ES-I3 (cell line): Measurements from ENCODE around the gene SDR42E2.
"Not testable (repeated sequence)": the region's sequence is repeated elsewhere in the genome, so short reads cannot be mapped to it uniquely, and the experiment has no call there.

Experiments used
- H3K36me3 ChIP-seq: 2 replicates; pipeline ENCODE4 v1.6.1; 2013; ENCODE audit warnings: mild to moderate bottlenecking, low read length, control low read depth, moderate library complexity; ENCODE audit not compliant: insufficient read depth
- H3K4me1 ChIP-seq: 2 replicates; pipeline ENCODE4 v1.6.1; 2013; ENCODE audit warnings: mild to moderate bottlenecking, control low read depth, low read length; ENCODE audit not compliant: insufficient read depth
- H3K9ac ChIP-seq: 2 replicates; pipeline ENCODE4 v1.6.1; 2013; ENCODE audit warnings: low read depth, mild to moderate bottlenecking, low read length, moderate library complexity
- H3K9me3 ChIP-seq: 2 replicates; pipeline ENCODE4 v1.6.1; 2013; ENCODE audit warnings: mild to moderate bottlenecking, low read length, moderate library complexity; ENCODE audit not compliant: control insufficient read depth, insufficient read depth

SDR42E2 gene

DNA sequence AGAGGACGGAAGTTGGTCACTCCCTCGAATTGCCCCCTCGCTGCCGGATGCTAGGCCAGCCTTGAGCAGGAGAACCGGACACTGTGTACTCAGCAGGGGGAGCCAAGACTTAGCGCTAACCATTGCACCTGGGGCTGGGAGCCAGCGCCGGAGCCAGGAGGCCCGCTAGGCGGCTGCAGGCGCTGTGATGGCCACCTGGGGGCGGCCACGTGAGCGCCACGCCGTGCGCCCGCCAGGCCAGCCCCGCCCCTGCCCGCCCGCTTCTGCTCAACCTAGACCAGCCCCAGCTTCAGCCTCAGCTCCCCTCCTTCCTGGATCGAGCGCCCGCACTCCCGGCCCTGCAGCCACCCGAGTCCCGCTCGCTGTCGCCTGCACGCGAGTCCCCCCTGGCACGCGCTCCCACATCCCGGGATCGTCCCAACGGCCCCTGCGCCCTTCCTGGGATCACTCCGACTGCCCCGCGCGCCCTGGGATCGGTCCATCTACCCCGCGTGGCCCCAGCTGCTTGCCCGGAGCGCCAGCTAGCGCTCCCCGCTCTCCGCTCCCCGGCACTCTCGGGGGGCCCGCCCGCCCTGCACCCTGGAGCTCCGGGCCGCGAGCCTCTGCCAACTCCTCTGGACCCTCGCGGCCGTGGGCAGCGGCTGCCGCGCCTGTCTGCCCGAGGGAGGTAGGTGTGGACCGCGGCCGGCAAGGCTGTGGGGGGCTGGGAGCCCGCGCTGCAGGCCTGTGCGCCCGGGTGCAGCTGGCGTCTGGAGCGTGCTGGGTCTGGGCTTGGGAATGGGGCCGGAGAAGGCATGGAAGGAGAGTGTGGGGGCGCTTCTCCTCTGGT, 43.9 kb downstream of the SDR42E2 start, which contains the start of gene EEF2K:
EEF2K (plus strand) TSS at position 266 of the 829 bp plus-strand sequence. CDS start 19,452 bp downstream, outside the sequence.
- peak within 1 kb of the TSS; percentile 82 for H3K9ac ChIP-seq

GRCh38 chr16:22206842-22207714, 44.8 kb downstream of the SDR42E2 start:
- Histone ChIP-seq H3K4me1 (peaks cover 10% of the 10 kb centered on the region; the same call in 1 of the 2 replicates), H3K9me3 (no peaks in the 10 kb centered on the region), H3K36me3 (no peaks in the 10 kb centered on the region)

More for the DNA sequence above, 43.9 kb downstream of the SDR42E2 start, which contains the start of gene EEF2K:
- no peaks in the 10 kb centered on the region for H3K9me3 ChIP-seq
- H3K4me1 ChIP-seq: peaks cover 10% of the 10 kb centered on the region; the same call in 1 of the 2 replicates
- H3K36me3 ChIP-seq: no peaks in the 10 kb centered on the region

GRCh38 chr16:22207715-22208360, 45.5 kb downstream of the SDR42E2 start:
- peaks cover 10% of the 10 kb centered on the region; the same call in 1 of the 2 replicates for H3K4me1 ChIP-seq
- H3K9me3 ChIP-seq: no peaks in the 10 kb centered on the region
- H3K9ac ChIP-seq: peak overlapping the region; percentile 82; the same call in 1 of the 2 replicates
- H3K36me3 ChIP-seq: no peaks in the 10 kb centered on the region

More at GRCh38 chr16:22206842-22207714, 44.8 kb downstream of the SDR42E2 start:
- peak overlapping the region; percentile 82 for H3K9ac ChIP-seq

DNA sequence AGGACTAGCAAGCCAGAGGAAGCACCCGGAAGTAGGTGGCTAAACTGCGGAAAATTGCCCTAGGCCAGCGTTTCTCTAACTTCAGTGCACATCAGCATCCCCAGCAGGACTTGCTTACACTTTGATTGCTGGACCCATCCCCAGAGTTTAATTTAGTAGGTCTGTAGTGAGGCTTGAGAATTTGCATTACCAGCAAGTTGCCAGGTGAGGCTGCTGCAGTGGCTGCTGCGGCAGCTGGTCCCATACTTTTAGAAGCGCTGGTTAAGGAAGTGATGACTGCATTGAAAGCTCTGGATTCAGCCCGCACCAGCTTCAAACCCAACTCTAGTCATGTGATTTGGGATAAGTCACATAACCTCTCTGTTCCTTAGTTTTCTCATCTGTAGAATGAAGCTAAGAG, 48.0 kb downstream of the SDR42E2 start:
- H3K36me3 ChIP-seq: no peaks in the 10 kb centered on the region

DNA sequence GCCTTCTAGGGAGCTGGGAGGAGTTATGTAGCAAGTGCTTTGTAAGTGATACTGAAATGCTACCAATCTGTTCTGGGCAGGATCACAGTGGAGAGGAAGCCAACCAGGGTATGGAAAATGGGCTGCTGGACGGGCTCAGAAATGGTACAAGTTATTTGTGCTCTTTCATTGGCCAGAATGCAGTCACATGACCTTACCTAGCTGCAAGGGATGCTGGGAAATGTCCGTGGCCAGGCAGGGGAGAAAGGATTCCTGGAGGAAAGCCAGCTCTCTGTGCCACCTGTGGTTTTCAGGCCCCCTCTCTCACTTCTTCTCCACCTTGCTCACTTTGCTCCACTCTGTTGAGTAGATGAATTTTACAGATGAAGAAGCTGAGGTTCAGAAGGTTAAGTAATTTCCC, 48.5 kb downstream of the SDR42E2 start:
- Histone ChIP-seq H3K36me3 (no peaks in the 10 kb centered on the region), H3K4me1 (peaks cover 7% of the 10 kb centered on the region; the same call in 1 of the 2 replicates), H3K9ac (no peak overlapping the region), H3K9me3 (no peaks in the 10 kb centered on the region)

More for the DNA sequence above, 48.0 kb downstream of the SDR42E2 start:
- H3K4me1 ChIP-seq: peaks cover 7% of the 10 kb centered on the region; the same call in 1 of the 2 replicates
- H3K9me3 ChIP-seq: no peaks in the 10 kb centered on the region
- H3K9ac ChIP-seq: no peak overlapping the region

DNA sequence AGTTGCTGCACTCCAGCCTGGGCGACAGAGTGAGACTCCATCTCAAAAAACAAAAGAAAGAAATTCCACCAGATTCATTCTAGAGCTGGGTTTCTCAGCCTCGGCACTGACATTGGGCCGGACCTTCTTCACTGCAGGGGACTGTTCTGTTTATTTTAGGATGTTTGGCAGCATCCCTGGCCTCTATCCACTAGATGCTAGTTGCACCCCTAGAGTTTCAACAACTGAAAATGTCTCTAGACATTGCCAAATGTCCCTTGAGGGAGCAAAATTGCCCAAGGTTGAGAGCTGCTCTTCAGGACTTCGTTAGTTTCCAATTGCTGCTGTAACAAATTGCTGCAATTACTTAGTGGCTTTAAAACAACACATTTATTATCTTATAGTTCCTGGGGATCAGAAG, 50.9 kb downstream of the SDR42E2 start:
- H3K4me1 ChIP-seq: no peaks in the 10 kb centered on the region
- H3K9me3 ChIP-seq: no peaks in the 10 kb centered on the region
- H3K36me3 ChIP-seq: no peaks in the 10 kb centered on the region
- H3K9ac ChIP-seq: no peak overlapping the region

- Histone ChIP-seq H3K9me3 (no peaks in the 10 kb centered on the region), H3K36me3 (no peaks in the 10 kb centered on the region), H3K9ac (no peak overlapping the region), H3K4me1 (no peaks in the 10 kb centered on the region)
These were observed 51.5 kb downstream of the SDR42E2 start for GRCh38 chr16:22213801-22214200.

DNA sequence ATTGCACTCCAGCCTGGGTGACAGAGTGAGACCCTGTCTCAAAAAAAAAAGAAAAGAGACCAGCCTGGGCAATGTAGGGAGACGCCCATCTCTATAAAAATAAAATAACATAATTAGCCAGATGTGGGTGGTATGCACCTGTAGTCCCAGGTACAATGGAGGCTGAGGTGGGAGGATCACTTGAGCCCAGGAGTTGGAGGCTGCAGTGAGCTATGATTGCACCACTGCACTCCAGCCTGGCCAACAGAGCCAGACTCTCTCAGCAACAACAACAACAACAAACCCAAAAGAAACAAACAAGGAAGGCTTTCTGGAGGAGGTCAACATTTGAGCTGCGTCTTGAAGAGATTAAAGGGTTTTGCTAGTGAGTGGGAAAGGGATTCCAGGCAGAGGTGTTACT, 52.1 kb downstream of the SDR42E2 start:
- Histone ChIP-seq H3K9me3 (no peaks in the 10 kb centered on the region), H3K4me1 (no peaks in the 10 kb centered on the region), H3K36me3 (no peaks in the 10 kb centered on the region), H3K9ac (no peak overlapping the region)

- Histone ChIP-seq H3K4me1 (no peaks in the 10 kb centered on the region), H3K9me3 (no peaks in the 10 kb centered on the region), H3K36me3 (no peaks in the 10 kb centered on the region), H3K9ac (no peak overlapping the region)
These were observed 52.6 kb downstream of the SDR42E2 start for GRCh38 chr16:22214889-22215288.

DNA sequence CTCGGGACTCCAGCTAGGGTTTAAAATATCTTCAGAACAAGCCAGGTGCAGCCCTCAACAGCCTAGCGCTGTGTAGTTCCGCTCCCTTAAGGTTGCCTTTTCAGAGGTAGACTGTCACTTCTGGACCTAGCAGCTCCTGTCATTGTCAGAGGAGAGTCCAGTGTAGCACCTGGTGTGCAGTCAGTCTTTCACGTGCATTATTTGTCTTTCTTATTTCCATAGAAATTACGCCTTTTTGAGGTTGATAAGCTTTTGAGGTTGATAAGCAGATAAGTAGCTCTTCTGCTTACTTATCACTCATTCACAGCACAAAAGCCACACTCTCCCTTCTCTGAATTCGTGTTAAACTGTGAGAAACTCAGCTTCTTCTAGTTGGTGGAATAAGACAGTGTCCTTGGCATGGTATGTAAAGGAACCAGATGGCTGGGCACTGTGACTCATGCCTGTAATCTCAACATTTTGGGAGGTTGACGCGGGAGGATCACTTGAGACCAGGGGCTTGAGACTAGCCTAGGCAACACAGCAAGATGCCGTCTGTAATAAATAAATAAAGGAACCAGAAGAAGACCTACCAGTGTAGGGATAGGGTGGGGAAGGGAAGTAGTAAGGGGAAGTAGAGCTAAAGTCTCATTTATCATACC, 54.0 kb downstream of the SDR42E2 start:
- no peaks in the 10 kb centered on the region for H3K36me3 ChIP-seq
- H3K9ac ChIP-seq: no peak overlapping the region
- H3K4me1 ChIP-seq: no peaks in the 10 kb centered on the region
- H3K9me3 ChIP-seq: no peaks in the 10 kb centered on the region

DNA sequence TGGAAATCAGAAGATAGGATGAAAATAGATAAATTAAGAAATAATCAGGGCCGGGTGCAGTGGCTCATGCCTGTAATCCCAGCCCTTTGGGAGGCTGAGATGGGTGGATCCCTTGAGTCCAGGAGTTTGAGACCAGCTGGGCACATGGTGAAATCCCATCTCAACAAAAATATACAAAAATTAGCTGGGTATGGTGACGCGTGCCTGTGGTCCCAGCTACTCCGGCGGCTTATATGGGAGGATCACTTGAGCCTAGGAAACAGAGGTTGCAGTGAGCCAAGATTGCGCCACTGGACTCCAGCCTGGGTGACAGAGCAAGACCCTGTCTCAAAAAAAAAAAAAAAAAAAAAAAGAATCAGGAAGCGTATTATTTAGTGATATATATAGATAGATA, 54.5 kb downstream of the SDR42E2 start:
- H3K9me3 ChIP-seq, H3K9ac ChIP-seq, H3K4me1 ChIP-seq, H3K36me3 ChIP-seq: not testable (repeated sequence)

- H3K9me3 ChIP-seq: no peaks in the 10 kb centered on the region
- no peaks in the 10 kb centered on the region for H3K36me3 ChIP-seq
- H3K4me1 ChIP-seq: no peaks in the 10 kb centered on the region
- H3K9ac ChIP-seq: no peak overlapping the region
These were observed 55.8 kb downstream of the SDR42E2 start for GRCh38 chr16:22217890-22218730.

DNA sequence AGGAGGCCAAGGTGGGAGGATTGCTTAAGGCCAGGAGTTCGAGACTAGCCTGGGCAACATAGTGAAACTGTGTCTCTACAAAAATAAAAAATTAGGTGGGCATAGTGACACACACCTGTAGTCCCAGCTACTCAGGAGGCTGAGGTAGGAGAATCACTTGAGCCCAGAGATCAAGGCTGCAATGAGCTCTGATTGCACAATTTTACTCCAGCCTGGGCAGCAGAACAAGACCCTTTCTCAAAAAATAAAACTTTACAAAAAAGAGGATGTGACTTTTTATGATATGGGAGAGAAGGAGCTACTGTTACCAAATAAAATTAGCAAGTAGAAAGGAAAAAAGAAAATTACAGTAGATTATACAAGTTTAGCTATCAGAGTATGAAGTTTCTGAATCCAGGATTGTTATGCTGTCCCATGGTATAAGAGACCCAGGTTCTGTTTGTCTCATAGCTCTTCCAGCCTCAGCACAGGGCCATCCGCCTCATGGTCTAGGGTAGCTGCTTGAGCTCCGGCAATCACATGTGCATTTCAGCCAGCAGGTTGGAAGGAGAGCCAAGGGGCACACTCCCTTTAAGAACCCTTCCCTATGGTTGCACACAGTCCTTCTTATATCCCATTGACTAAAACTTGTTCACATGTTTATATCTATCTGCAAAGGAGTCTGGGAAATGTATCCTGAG, 57.2 kb downstream of the SDR42E2 start:
- Histone ChIP-seq H3K36me3 (no peaks in the 10 kb centered on the region), H3K9me3 (no peaks in the 10 kb centered on the region), H3K9ac (no peak overlapping the region), H3K4me1 (no peaks in the 10 kb centered on the region)
